SKM-1 (cell line): ENCODE data around the gene PIK3C2B.
A peak's percentile ranks its signal among the peaks of the same experiment; 100 is the strongest.

ENCODE experiments used
- DNase-seq: peaks from one replicate; lab custom pipeline; 2025; ENCODE audit not compliant: unreplicated experiment; lab: John Stamatoyannopoulos, UW

Gene PIK3C2B

DNA sequence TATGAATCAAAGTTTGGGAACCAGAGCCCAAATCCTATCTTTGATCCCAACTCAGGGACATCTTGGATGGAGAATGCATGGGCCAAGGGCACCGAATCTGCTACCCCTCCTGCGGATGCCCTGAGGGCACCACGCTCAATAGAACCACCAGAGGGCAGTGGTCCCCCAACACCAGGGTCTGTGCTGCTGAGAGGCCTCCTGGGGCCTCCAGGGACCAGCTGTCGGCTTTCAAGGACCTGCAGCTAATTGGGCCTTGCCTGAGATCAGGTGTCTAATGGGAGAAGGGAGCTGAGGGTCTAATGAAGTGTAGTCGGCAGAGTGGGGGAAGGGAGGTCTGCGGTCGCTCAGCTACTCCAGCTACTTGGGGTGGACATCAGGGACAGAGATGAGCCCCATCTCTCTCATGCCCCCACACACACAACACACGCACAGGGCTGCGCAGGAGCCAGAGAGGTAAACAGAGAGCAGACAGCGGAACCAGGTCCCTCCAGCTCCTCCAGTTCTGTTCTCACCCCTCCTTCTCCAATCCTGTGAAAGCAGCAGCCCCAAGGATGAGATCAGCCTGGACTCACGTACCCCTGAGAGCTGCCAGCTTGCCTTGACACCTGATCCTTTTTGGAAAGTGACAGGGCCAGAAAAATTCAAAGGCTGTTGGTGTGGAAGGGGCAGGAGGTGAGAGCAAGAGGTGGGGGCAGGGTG, 48.0 kb downstream of the PIK3C2B start:
- DNase-seq: peak; percentile 62

DNA sequence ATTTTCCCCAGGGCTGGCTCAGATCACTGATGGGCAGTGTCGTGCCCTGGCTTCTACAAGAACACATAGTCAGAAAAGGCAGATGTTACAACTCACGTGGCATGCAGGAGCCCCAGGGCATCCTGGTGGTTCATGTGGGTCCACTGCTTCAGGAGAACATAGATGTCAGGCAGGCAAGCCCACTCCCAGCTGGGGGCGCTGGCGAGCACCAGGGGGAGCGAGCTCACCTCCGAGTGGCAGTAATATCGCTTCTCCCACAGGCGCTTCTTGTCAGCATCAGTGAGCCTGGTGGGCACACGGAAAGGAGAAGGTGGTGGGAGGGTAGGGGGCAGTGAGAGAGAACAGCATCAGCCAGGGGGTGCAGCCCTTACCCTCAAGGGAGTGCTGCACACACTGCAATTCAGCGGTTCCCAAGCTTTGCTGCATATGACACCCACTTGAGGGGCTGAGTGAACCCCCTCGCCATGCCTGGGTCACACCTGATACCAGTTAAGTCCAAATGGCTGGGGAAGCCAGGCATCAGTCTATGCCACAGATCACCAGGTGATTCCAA, 48.7 kb downstream of the PIK3C2B start:
- DNase-seq: no peak
